DOHH2 (cell line): Measurements from ENCODE around the gene SCGB2B2.

ENCODE experiments used
- EZH2phosphoT487 ChIP-seq: fragments of 200-600 bp; sonication (generic); IDR thresholded peaks from 2 replicates; pipeline ENCODE4 v1.6.1; 2017; ENCODE audit warnings: borderline replicate concordance, mild to moderate bottlenecking, antibody characterized with exemption, low read length, moderate library complexity, mixed read lengths
- TF ChIP-seq, protein P1 (sequence below): fragments of 200-600 bp; sonication (generic); IDR thresholded peaks from one replicate; pipeline ENCODE4 v1.5.1; 2014; ENCODE audit warnings: antibody characterized with exemption, mild to moderate bottlenecking, low read depth, low read length; ENCODE audit not compliant: poor library complexity, severe bottlenecking

- TF ChIP-seq, protein P1, sequence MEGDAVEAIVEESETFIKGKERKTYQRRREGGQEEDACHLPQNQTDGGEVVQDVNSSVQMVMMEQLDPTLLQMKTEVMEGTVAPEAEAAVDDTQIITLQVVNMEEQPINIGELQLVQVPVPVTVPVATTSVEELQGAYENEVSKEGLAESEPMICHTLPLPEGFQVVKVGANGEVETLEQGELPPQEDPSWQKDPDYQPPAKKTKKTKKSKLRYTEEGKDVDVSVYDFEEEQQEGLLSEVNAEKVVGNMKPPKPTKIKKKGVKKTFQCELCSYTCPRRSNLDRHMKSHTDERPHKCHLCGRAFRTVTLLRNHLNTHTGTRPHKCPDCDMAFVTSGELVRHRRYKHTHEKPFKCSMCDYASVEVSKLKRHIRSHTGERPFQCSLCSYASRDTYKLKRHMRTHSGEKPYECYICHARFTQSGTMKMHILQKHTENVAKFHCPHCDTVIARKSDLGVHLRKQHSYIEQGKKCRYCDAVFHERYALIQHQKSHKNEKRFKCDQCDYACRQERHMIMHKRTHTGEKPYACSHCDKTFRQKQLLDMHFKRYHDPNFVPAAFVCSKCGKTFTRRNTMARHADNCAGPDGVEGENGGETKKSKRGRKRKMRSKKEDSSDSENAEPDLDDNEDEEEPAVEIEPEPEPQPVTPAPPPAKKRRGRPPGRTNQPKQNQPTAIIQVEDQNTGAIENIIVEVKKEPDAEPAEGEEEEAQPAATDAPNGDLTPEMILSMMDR, result no peak
- TF ChIP-seq EZH2phosphoT487, result no peak
Observed at GRCh38 chr19:34661357-34661756, 15.6 kb downstream of the SCGB2B2 start.
